HG03108 (cell line): Measurements from ENCODE around the gene VWCE.
A peak's percentile ranks its signal among the peaks of the same experiment; 100 is the strongest.

Experiments used
- ATAC-seq: cut with Tn5 transposase; IDR thresholded peaks from one replicate; pipeline ENCODE4 v1.9.1; 2021; ENCODE audit warnings: moderate library complexity; ENCODE audit not compliant: unreplicated experiment

Gene VWCE

DNA sequence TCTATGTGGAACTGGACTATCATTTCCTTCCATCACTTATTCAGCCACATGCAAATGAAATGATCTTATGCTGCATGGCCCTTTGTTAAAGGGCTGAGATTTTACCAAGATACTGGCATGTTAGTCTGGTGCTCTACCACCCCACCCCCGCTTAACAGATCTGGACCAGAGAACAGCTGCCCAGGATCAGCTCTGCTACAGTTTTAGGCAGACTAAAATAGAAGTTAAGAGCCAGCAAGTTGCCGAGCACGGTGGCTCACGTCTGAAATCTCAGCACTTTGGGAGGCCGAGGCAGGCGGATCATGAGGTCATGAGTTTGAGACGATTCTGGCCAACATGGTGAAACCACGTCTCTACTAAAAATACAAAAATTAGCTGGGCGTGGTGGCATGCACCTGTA is 33.2 kb upstream of the VWCE start:
- ATAC-seq: no peak

DNA sequence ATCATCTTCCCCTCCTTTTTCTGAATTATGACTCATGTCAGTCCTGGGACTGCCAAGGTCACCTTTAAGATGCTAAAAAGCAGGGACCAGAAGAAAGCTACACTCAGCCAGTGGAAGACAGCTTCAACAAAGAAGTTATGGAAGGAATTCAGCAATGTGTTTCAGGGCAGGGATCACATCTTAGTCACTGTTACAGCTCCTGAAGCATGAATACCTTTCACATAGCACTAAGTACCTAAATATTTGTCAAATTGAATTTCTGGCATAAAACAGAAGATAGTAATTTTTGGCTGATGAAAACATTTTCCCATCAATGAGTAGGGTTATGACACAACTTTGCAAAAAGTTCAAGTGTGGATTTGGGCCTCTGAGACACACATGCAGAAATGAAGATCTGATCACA is 32.6 kb upstream of the VWCE start:
- ATAC-seq: no peak

DNA sequence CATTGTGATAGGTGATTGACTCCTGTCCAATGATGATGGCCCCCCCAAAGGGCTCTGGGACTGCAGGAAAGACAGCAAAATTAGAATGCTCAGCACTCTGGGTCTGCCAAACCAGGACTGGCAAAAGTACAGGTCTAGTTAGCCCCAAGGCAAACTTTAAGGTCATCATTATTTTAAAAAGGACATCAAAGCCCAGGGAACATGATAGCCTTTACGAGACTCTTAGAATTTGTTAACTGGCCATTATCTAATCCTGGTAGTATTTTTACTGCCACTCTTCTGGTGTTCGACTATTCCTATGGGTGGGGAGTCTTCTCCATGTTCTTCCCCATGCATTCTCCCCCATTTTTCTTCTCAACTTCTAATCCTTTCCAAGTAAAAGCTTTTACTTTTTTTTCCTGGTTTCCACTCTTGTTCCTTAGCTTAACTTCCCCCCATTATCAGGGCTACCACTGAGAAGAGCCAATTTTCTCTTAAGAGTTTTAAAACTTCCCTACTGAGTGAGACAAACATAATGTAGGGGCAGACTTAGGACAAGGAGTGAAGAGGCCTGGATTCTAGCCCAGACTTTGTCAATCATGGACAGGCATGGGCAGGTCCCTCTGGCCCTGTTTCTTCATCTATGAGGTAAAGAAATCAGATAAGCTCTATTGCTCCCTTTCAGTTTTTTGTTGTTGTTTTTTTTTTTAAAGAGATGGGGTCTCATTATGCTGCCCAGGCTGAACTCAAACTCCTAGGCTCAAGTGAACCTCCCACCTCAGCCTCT is 30.7 kb upstream of the VWCE start:
- no peak for ATAC-seq

DNA sequence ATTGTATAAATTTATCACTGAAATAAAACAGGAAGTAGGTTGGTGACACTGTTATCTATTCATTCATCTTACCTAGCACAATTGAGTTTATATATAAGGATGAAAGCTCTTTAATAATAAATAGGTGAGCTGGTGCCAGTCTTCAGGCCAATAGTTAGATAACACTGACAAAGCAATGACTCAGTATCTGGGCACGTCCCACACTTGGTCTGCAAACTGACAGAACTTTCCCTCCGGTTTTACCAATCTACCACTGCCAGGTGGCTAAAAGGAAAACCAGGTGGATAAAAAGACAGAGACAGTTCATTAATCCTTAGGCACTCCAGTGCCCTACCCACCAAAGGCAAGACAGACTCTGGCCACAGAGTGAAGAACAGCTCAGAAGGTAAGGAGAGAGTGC is 20.1 kb upstream of the VWCE start:
- ATAC-seq: no peak

DNA sequence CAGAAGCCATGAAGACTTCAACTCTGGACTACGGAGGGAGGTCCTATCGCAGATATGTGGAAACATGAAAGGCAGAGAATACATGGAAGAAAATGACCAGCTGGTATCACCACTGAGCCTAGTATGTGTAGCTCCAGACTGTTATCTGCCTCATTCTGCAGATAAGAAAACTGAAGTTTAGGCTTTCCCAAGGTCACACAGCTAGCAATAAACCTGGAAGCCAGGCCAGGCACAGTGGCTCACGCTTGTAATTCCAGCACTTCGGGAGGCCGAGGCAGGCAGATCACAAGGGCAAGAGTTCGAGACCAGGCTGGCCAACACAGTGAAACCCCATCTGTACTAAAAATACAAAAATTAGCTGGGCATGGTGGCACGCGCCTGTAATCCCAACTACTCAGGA is 15.6 kb upstream of the VWCE start:
- no peak for ATAC-seq

DNA sequence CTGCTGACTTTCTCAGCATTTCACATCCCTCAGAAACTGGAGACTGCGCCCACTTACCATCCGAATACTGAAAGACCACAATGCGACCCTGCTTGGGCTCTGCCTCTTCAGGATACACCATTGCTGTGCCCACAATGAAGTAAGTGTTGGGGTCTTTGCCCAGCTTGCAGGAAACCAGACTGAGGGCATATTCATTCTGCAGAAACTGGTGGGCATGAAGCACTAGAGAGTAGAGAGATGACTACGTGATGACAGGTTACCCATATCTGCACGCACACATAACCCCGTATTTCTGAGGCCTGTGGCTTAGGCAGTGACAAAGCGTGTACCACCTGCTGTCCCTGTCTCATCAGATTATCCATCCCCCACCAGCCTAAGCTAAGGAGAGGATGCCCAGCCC is 14.6 kb upstream of the VWCE start:
- no peak for ATAC-seq

DNA sequence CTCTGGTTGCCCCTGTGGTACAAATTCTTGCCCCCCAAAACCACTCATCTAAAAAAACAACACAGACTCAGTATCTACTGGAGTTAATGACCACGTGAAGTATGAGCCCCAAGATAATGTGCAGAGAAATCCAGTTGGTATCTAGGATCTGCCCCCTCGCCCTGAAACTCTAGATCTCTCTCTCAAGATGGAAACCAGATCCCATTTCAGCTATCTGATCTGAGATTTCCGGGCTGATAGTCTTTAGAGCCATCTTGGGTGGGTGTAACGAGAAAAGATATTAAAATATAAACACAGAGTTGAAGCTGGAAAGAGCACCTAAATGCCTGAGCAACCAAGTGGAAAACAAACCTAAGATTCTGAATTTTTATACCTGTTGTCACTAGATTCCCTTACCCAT is 14.0 kb upstream of the VWCE start:
- ATAC-seq: no peak

DNA sequence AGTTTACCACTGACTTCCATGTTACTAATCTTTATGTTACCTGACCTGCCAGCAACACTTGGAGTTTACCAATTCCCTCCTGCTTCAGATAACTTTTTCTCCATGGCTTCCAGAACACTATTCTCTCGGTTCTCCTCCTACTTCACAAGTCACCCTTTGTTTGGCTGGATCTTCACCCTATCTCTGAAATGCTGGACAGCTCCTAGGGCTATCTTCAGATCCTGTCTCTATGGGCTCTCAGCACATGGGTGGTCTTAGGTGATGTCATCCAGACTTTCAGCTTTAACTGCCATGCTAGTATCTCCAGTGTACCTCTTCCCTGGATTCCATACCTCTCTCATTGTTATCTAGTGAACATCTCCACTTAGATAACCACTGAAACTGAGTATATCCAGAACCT is 12.2 kb upstream of the VWCE start:
- no peak for ATAC-seq

DNA sequence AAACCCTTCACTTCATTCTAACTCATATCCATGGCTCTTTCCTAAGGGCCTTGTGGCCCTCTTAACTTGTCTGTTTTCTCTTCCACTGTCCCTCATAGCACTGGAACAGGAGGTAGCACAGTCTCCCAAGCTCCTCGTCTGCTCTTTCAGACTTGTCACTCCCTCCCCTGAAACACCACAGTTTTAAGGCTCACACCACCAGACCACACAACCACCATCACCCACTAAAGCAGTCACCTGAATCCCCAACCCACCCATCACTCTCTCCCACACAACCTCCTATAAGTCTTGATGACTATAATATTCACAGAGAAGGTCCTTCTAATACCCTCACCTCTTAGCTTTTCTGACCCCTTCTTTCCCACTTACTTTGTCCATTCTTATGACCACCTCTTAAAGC is 11.1 kb upstream of the VWCE start:
- no peak for ATAC-seq

DNA sequence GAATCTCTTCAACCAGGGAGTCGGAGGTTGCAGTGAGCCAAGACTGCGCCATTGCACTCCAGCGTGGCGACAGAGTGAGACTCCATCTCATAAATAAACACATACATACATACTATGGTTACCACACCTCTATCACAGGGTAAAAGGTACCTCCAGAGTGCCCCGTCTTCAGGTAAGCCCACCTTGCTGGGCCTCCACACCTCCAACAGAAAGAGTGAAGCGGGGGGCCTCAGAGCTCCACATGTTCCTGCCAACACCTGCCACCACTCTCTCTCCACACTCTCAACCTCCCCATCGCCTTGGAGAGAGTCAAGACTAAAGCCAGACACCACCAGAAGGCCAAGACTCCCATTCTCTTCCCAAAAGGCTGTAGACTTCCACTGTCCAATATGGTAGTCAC is 10.3 kb upstream of the VWCE start:
- ATAC-seq: no peak

DNA sequence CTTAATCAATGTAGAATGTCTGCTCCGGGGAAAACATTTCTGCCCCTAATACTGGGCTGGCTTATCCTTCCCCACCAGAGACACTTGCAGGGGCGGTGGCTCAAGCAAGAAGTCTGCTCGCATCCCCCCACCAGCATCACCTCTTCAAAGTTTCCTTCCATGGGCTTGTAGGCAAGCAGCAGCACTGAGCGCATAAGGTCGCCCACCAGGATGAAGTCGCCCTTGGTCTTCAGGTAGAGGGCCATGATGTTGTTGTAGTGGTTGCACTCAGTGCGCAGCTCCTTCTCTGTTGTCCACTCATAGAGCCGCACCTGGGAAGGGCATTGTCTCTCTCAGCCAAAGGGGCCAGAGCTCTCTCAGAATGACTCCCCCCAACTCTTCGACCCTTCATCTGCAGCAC is 8.6 kb upstream of the VWCE start:
- no peak for ATAC-seq

DNA sequence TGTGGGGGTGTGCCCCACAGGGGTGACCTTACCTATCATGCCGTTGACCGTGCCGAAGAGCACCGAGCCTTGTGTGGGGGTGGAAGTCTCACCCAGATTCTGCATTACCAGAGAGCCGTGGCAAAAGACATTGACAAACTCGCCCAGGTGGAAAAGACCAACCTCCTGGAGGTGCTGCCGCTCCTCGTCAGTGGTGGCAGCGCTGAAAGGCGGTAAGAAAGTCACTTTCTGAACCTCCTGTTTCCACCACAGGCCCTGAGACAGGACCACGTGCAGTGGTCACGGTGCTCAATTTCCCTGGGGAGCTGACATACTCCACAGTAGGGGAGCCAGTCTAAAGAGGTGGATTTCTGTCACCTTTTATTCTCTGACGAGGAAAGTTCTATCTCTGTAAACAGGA is 7.4 kb upstream of the VWCE start:
- no peak for ATAC-seq

DNA sequence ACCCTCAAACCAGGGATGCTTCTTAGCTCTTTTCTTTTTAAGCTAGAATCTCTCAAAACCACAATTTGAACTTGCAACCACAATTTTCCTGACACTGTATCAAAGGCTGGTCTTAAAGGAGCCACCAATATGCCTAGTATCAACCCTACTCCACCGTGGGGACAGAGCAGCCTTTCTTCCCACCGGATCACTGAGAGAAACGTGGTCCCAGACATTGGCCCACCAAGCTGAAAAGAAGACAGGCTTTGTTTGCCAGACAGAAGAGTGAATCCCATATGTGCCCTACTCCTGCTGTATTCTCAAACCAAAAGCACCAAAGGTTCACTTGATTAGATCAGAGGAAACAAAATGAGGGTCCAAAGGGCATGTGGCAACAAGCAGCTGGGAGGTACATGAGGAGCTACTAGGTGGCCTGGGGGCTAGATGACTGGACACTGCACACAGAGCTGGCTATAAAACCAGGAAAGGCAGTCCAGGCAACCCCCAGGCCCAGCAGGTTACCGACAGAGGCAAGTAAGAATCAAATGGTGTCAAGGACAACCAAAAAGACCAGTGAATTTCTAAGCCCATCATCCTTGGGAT is 3.6 kb upstream of the VWCE start:
- no peak for ATAC-seq

DNA sequence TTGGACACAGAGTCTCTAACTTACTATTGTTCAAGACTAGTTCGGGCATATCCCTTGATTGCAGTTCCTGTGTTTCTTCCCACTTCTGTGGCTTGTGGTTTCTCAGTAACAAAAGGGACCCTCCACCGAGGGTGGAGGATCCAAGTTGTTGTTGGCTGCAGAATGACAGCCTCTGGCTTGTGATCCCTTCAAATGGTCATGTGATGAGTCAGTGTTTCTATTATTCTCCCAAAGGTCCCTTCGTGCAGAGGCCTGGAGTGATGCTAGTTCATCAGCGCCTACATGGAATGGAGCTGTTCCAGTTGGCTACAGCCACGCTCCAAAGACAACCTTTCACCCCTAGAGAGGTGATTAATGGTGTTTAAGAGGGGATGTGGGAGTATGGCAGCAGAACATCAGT is 2.6 kb upstream of the VWCE start:
- no peak for ATAC-seq

DNA sequence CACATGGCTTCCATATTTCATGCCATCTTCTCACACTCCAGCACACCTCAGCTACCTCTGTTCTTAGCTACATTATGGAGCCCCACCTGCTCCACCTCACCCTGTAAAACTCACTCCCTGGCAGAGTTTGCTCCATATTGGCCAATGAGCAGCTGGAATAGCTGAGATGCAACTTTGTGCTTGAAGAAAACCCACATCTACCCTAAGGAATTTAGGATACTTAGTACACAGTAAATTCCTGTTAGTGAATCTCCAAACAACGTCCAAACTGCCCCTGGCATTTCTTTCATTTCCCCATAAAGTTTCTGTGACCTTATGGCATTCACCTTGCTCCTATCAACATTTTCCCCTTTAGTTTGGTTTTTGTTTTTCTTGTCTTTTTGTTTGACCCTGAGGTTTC is 2.2 kb upstream of the VWCE start:
- no peak for ATAC-seq

DNA sequence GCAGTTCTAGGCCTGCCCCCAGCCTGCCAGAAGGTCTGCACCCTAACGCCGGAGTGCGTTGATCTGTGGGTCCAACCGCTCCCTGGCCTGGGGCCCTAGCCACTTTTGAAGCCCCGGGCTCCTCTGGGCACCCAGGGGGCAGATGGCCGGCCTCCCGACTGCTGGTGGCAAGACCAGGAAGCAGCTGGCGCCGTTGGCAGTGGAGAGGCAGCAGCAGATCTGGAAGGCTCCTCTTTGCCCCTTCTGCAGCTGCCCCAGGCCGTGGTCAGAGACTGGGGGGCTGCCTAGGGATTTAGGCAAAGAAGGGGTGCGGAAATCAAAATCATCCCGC is 445 bp upstream of the VWCE start:
- ATAC-seq: no peak

DNA sequence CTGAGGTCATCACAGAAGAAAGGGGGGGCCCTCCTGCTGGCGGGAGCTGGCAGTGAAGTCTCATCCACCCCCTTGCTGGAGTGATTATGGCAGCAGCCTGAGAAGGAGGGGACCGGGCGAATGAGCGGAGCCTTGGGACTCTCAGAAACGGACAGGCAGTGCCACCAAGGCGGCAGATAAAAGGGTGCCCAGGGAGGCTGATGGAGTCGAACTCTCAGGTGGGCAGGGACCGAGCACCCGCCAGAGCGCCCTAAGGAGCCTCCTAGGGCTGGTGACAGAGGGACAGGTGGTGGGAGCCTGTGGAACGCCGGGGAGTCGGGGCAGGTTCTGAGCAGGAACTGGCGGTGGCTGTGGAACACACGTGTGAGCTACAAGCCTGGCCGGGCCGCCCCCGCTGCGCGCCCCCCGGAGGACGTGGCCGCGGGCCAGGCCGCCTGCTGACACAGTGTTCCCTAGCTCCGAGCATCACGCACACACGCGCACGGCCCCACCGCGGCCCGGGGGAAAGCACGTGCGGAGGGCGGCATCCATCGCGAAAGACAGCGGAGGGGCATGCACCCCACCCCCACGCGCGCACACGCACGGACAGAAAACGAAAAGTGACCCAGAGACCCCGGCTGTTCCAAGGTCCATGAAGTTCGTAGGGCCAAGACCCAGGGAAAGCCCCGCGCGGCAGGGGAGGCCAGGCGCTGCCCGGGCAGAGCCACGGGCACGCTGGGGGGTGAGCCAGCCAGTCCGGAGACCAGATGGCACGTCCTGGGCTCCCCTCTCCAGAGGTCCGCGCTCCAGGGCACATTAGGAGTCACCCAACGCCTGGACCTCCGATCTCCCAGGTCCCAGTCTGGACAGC is 1.0 kb downstream of the VWCE start:
- peak; percentile 33 for ATAC-seq

DNA sequence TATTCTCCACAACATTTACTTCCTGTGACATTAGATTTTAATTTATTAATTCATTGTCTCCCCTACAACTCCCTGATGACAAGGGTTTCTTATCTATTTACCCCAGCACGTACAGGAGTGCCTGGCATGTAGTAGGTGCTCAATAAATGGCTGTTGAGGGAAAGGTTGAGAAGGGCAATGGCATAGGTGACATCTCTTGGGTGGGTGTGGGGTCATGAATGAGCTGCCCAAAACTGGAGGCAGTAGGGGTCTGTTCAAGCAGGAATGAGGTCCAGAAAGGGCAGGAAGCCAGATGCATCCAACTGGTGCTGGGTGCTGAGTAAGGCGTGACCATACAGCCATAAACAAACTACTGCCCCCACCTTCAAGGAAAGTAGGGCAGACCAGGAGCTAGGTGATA is 2.8 kb downstream of the VWCE start:
- no peak for ATAC-seq

DNA sequence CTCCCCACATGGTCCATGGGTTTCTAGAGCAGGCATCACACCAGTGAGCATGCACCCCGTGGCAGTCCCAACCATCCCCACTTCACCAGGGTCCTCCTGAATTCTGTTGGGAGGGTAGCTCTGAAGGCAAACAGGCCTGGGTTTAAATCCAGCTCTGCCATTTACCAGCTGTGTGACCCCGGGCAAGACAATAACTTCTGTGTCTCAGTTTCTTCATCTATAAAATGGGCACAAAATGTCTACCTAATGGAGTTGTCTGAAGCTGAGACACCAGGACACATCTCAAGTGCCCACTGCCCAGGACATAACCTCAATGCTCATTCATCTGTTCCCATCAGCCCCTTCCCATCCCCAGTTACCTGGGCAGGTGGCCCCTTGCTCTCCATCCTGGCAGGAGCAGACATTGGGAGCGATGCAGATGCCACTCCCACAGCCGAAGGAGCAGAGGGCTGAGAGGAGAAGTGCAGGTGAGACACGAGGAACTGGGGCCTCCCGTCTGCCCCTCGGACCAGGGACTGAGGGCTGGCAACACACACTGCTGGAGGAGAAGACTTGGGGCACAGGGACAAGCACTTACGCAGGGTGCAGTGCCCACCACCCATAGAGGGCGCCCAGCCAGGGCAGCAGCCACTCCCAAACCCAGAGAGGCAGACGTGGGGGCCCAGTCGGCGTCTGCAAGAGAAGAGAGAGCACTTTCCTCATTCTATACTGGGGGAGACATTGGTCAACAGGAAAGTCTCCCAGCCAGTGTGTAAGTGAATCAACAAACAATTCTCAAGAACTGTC is 4.0 kb downstream of the VWCE start:
- ATAC-seq: no peak

DNA sequence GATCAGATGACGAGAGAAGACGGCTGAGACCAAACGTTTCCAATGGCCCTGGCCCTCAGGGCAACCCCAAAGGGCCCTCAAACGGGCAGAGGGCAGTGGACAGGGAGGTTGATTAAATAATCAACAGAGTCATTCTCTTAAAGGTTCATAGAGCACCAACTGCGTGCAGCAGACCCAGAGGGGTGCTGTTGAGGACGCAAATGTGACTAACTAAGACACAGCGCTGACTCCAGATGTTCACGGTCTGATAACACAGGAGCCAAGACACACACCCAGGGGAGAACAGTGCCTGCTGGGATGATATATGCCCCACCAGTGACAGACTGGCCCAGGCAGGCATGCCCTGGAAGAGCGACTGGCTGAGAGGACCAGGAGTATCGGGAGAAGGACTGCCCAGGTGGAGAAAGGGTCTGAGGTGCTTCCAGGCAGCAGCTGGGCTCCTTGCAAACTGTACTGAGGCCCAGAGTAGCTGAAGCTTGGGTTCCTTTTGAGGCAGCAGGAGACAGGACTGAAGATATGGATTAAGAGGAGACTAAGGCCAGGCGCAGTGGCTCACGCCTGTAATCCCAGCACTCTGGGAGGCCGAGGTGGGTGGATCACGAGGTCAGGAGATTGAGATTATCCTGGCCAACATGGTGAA is 7.7 kb downstream of the VWCE start:
- ATAC-seq: no peak

DNA sequence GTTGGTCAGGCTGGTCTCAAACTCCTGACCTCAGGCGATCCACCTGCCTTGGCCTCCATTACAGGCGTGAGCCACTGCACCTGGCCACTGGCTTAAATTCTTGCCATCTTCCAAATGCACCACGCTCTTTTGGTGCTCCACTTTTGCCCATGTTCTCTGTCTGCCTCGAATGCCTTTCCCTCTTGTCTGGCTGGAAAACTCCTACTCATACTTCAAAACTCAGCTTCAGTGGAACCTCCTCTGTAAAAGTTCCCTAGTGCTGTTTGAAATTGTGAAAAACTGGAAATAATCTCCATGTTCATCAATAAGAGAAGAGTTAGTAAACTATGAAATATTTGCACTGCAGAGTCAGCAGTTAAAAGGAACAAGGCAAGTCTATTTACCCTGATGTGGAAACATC is 11.5 kb downstream of the VWCE start:
- ATAC-seq: no peak
